A673 (cell line): ENCODE measurements around the gene DIS3L2. TPM values are rescaled to one million over a fixed set of nuclear protein-coding genes. Genes with fewer than 3 reads are reported as not detected.
A peak's percentile ranks its signal among the peaks of the same experiment; 100 is the strongest.

ENCODE experiments used
- BruUV-seq: library from RNA; stranded (reverse); fragments of 400-500 nt; replicated peaks from 2 replicates; lab custom pipeline; 2021; lab: Mats Ljungman, UMichigan
- CTCF ChIA-PET: fragments of 300-600 bp; sonication (Branson Sonifier 250); formaldehyde crosslinking; loops from one replicate; lab custom pipeline; 2022; ENCODE audit warnings: antibody characterized with exemption; lab: Charles Lee
- POLR2A ChIA-PET: fragments of 300-600 bp; sonication (Branson Sonifier 250); formaldehyde crosslinking; loops from one replicate; lab custom pipeline; 2022; ENCODE audit warnings: antibody characterized with exemption; ENCODE audit not compliant: low non-redundant PET; lab: Charles Lee
- DNase-seq: peaks from one replicate; pipeline ENCODE4 v3.0.0-alpha.2; 2015; ENCODE audit warnings: low spot score
- H3K27ac ChIP-seq: fragments of 200-600 bp; sonication (generic); 2 replicates; pipeline ENCODE4 v1.5.1; 2016; ENCODE audit warnings: mixed run types, low read depth, mild to moderate bottlenecking, mixed read lengths, antibody characterized with exemption, low read length; ENCODE audit not compliant: poor library complexity, severe bottlenecking
- H3K27me3 ChIP-seq: fragments of 200-600 bp; sonication (generic); replicated peaks from 2 replicates; pipeline ENCODE4 v1.6.1; 2017; ENCODE audit warnings: mixed run types, low read depth, mild to moderate bottlenecking, mixed read lengths, antibody characterized with exemption, low read length; ENCODE audit not compliant: insufficient read depth, poor library complexity
- H3K36me3 ChIP-seq: fragments of 200-600 bp; sonication (generic); 2 replicates; pipeline ENCODE4 v1.6.1; 2016; ENCODE audit warnings: mixed run types, mild to moderate bottlenecking, mixed read lengths, antibody characterized with exemption, low read length; ENCODE audit not compliant: insufficient read depth, poor library complexity, severe bottlenecking
- H3K4me1 ChIP-seq: fragments of 200-600 bp; sonication (generic); 2 replicates; pipeline ENCODE4 v1.6.1; 2017; ENCODE audit warnings: mixed run types, mild to moderate bottlenecking, mixed read lengths, antibody characterized with exemption, low read length; ENCODE audit not compliant: insufficient read depth, poor library complexity, severe bottlenecking
- H3K4me3 ChIP-seq: fragments of 200-600 bp; sonication (generic); 2 replicates; pipeline ENCODE4 v1.5.1; 2016; ENCODE audit warnings: low read depth, mixed run types, mild to moderate bottlenecking, mixed read lengths, low read length; ENCODE audit not compliant: poor library complexity, severe bottlenecking
- H3K9me3 ChIP-seq: fragments of 200-600 bp; sonication (generic); 2 replicates; pipeline ENCODE4 v1.6.1; 2016; ENCODE audit warnings: mixed run types, low read depth, mild to moderate bottlenecking, mixed read lengths, antibody characterized with exemption, low read length; ENCODE audit not compliant: poor library complexity, severe bottlenecking
- CTCF ChIP-seq: fragments of 300-800, 200-600 bp; sonication (generic); conservative IDR thresholded peaks from 2 replicates; pipeline ENCODE4 v1.5.1; 2017; ENCODE audit warnings: low read depth, mild to moderate bottlenecking, antibody characterized with exemption, low read length, moderate library complexity, mixed read lengths
- EZH2 ChIP-seq: fragments of 200-600 bp; sonication (generic); IDR thresholded peaks from 2 replicates; pipeline ENCODE4 v1.6.1; 2017; ENCODE audit warnings: borderline replicate concordance, low read depth, mild to moderate bottlenecking, mixed read lengths, antibody characterized with exemption, low read length; ENCODE audit not compliant: poor library complexity, severe bottlenecking
- intact Hi-C: fragments of 100-400 bp; cut with micrococcal nuclease; formaldehyde crosslinking; loops from one replicate; pipeline ENCODE4 v1.10.0; 2022; ENCODE audit not compliant: unreplicated experiment
- total RNA-seq: library from RNA; stranded (reverse); gene quantifications from 2 replicates; pipeline ENCODE4 v1.2.3, GENCODE V29; 2021

Gene DIS3L2
- total RNA-seq, 1 experiment from 2014 or later: 38.7 TPM

- Histone ChIP-seq H3K4me3 (no peak overlapping the region), H3K9me3 (no peaks in the 10 kb centered on the region), H3K36me3 (no peaks in the 10 kb centered on the region), H3K27ac (no peak overlapping the region), H3K27me3 (peaks cover 51% of the 10 kb centered on the region), H3K4me1 (no peaks in the 10 kb centered on the region)
- DNase-seq: no peak
- BruUV-seq: no TSS peak
- ChIA-PET POLR2A (no interaction called here), CTCF (no interaction called here)
- TF ChIP-seq CTCF: no peak
- peak; percentile 84 for TF ChIP-seq EZH2
- intact Hi-C loops: no loop called here
These were observed 390.4 kb downstream of the DIS3L2 start for GRCh38 chr2:232351686-232352510.

GRCh38 chr2:232352511-232353091 is 391.1 kb downstream of the DIS3L2 start:
- H3K27ac ChIP-seq: no peak overlapping the region
- no peaks in the 10 kb centered on the region for H3K9me3 ChIP-seq
- H3K4me3 ChIP-seq: no peak overlapping the region
- CTCF ChIA-PET: no interaction called here
- TF ChIP-seq CTCF (no peak), EZH2 (no peak)
- H3K36me3 ChIP-seq: no peaks in the 10 kb centered on the region
- peaks cover 51% of the 10 kb centered on the region for H3K27me3 ChIP-seq
- BruUV-seq: no TSS peak
- intact Hi-C loops: no loop called here
- no peak for DNase-seq
- H3K4me1 ChIP-seq: no peaks in the 10 kb centered on the region
- POLR2A ChIA-PET: no interaction called here

- H3K27me3 ChIP-seq: peaks cover 51% of the 10 kb centered on the region
- no peak for TF ChIP-seq EZH2
- no peak for TF ChIP-seq CTCF
- no peaks in the 10 kb centered on the region for H3K9me3 ChIP-seq
- no peaks in the 10 kb centered on the region for H3K36me3 ChIP-seq
- no peaks in the 10 kb centered on the region for H3K4me1 ChIP-seq
- DNase-seq: no peak
- ChIA-PET CTCF (no interaction called here), POLR2A (no interaction called here)
- intact Hi-C loops: no loop called here
- H3K4me3 ChIP-seq: no peak overlapping the region
- H3K27ac ChIP-seq: no peak overlapping the region
- BruUV-seq: no TSS peak
These were observed 391.6 kb downstream of the DIS3L2 start for GRCh38 chr2:232353096-232353495.
